Keratinocyte (primary cell): ENCODE measurements around the gene RPN1. TPM values are rescaled to one million over a fixed set of nuclear protein-coding genes. Genes with fewer than 3 reads are reported as not detected.

ENCODE experiments used
- DNase-seq: peaks from one replicate; pipeline ENCODE4 v3.0.0-alpha.2; 2011; ENCODE audit warnings: low read depth, missing footprints, low spot score
- FAIRE-seq: peaks from 2 replicates; lab custom pipeline; 2011; peaks lifted over from hg19 to GRCh38; lab: Jason Lieb, UNC
- H2AFZ ChIP-seq: 2 replicates; pipeline ENCODE4 v1.6.0; 2012; ENCODE audit warnings: low read length, control low read depth, inconsistent platforms; ENCODE audit not compliant: control insufficient read depth
- H3K27ac ChIP-seq: 2 replicates; pipeline ENCODE4 v1.5.1; 2011; ENCODE audit warnings: low read length; ENCODE audit not compliant: control insufficient read depth, insufficient read depth
- H3K27me3 ChIP-seq: 3 replicates; pipeline ENCODE4 v1.6.0; 2011; ENCODE audit warnings: low read length; ENCODE audit not compliant: control insufficient read depth, insufficient read depth; ENCODE audit errors: extremely low read depth
- H3K36me3 ChIP-seq, 2 experiments: 2 replicates in 1 of 2; 3 replicates in 1 of 2; pipeline ENCODE4 v1.5.1; 2011; ENCODE audit warnings: low read length in 2 of 2, mild to moderate bottlenecking in 1 of 2; ENCODE audit not compliant: control insufficient read depth in 2 of 2, insufficient read depth in 2 of 2; ENCODE audit errors: extremely low read depth in 1 of 2
- H3K4me1 ChIP-seq: 3 replicates; pipeline ENCODE4 v1.5.1; 2011; ENCODE audit warnings: low read length; ENCODE audit not compliant: control insufficient read depth, insufficient read depth; ENCODE audit errors: extremely low read depth
- H3K4me2 ChIP-seq: 3 replicates; pipeline ENCODE4 v1.6.0; 2011; ENCODE audit warnings: low read depth, low read length; ENCODE audit not compliant: control insufficient read depth, insufficient read depth; ENCODE audit errors: extremely low read depth
- H3K4me3 ChIP-seq, 3 experiments: fragments of 200-600 bp in 1 of 3; sonication (generic) in 1 of 3; 2 replicates in 2 of 3; 3 replicates in 1 of 3; pipeline ENCODE4 v1.5.1; 2011 to 2016; ENCODE audit warnings: low read length in 3 of 3, mild to moderate bottlenecking in 3 of 3, control low read depth in 2 of 3, inconsistent platforms in 1 of 3, low read depth in 1 of 3, mixed read lengths in 1 of 3, mixed run types in 1 of 3, moderate library complexity in 1 of 3; ENCODE audit not compliant: control insufficient read depth in 2 of 3, insufficient read depth in 2 of 3; ENCODE audit errors: extremely low read depth in 1 of 3
- H3K79me2 ChIP-seq: 2 replicates; pipeline ENCODE4 v1.6.0; 2012; ENCODE audit warnings: low read length; ENCODE audit not compliant: control insufficient read depth, insufficient read depth
- H3K9ac ChIP-seq: 3 replicates; pipeline ENCODE4 v1.6.0; 2011; ENCODE audit warnings: low read length; ENCODE audit not compliant: control insufficient read depth, insufficient read depth; ENCODE audit errors: extremely low read depth
- H3K9me1 ChIP-seq: 3 replicates; pipeline ENCODE4 v1.6.0; 2011; ENCODE audit warnings: low read length; ENCODE audit not compliant: control insufficient read depth, insufficient read depth; ENCODE audit errors: extremely low read depth
- H3K9me3 ChIP-seq: 2 replicates; pipeline ENCODE4 v1.5.1; 2012; ENCODE audit warnings: low read depth, low read length; ENCODE audit not compliant: control insufficient read depth
- H4K20me1 ChIP-seq: 3 replicates; pipeline ENCODE4 v1.6.0; 2011; ENCODE audit warnings: low read length; ENCODE audit not compliant: control insufficient read depth, insufficient read depth; ENCODE audit errors: extremely low read depth
- EZH2 ChIP-seq: IDR thresholded peaks from one replicate; pipeline ENCODE4 v1.6.1; 2012; ENCODE audit warnings: inconsistent platforms, mild to moderate bottlenecking, low read length, moderate library complexity
- dilution Hi-C: fragments of 300-500 bp; cut with MboI; formaldehyde crosslinking; loops from one replicate; pipeline ENCODE4 v1.7.0; 2020; ENCODE audit warnings: low sequenced_read_pairs; ENCODE audit not compliant: extremely low pct_ligation_motif_present
- polyA plus RNA-seq, 5 experiments: library from polyadenylated mRNA; depleted of rRNA in 3 of 5; stranded (reverse) in 3 of 5; stranded (forward) in 1 of 5; unstranded in 1 of 5; fragments of >200 nt; gene quantifications; 1 replicate in 1 of 5; 2 replicates in 3 of 5; 3 replicates in 1 of 5; pipeline versions ENCODE4 v1.2.1 to v1.2.3, GENCODE V29; 2011 to 2012; ENCODE audit warnings: missing spikeins in 2 of 5, low read depth in 1 of 5, low replicate concordance in 1 of 5
- TF ChIP-seq, protein P1 (sequence below), 3 experiments: IDR thresholded peaks in 1 of 3; conservative IDR thresholded peaks in 1 of 3; optimal IDR thresholded peaks in 1 of 3; 2 replicates in 2 of 3; 3 replicates in 1 of 3; pipeline versions ENCODE3 to v1.5.1; 2011; ENCODE audit warnings: low read length in 3 of 3, mild to moderate bottlenecking in 3 of 3, moderate library complexity in 2 of 3, control low read depth in 1 of 3, inconsistent platforms in 1 of 3; ENCODE audit not compliant: insufficient read depth in 2 of 3; ENCODE audit errors: extremely low read depth in 1 of 3

Gene RPN1
- polyA plus RNA-seq, 1 donor (not counting 4 experiments of a cell fraction or from before 2014, with no cell fraction given) = 350 TPM

GRCh38 chr3:128585974-128586373, 64.6 kb downstream of the RPN1 start:
- no peaks in the 10 kb centered on the region for H3K9me1 ChIP-seq
- dilution Hi-C loops = no loop called here
- no peaks in the 10 kb centered on the region for H3K4me1 ChIP-seq
- DNase-seq = no peak
- no peak for TF ChIP-seq EZH2
- TF ChIP-seq, protein P1, sequence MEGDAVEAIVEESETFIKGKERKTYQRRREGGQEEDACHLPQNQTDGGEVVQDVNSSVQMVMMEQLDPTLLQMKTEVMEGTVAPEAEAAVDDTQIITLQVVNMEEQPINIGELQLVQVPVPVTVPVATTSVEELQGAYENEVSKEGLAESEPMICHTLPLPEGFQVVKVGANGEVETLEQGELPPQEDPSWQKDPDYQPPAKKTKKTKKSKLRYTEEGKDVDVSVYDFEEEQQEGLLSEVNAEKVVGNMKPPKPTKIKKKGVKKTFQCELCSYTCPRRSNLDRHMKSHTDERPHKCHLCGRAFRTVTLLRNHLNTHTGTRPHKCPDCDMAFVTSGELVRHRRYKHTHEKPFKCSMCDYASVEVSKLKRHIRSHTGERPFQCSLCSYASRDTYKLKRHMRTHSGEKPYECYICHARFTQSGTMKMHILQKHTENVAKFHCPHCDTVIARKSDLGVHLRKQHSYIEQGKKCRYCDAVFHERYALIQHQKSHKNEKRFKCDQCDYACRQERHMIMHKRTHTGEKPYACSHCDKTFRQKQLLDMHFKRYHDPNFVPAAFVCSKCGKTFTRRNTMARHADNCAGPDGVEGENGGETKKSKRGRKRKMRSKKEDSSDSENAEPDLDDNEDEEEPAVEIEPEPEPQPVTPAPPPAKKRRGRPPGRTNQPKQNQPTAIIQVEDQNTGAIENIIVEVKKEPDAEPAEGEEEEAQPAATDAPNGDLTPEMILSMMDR (optimal IDR thresholded peaks at IDR 0.05 in 1 of 3, IDR thresholded peaks at IDR 0.05 in 1 of 3, conservative IDR thresholded peaks at IDR 0.05 in 1 of 3; ENCODE audit: extremely low read depth in 1 of 3, insufficient read depth in 2 of 3, low read length in 3 of 3) = no peak
- H3K4me3 ChIP-seq = no peak overlapping the region
- H3K27ac ChIP-seq = no peak overlapping the region
- no peak overlapping the region for H3K4me2 ChIP-seq
- no peaks in the 10 kb centered on the region for H3K27me3 ChIP-seq
- H3K9me3 ChIP-seq = no peaks in the 10 kb centered on the region
- no peak overlapping the region for H3K9ac ChIP-seq
- no peaks in the 10 kb centered on the region for H3K79me2 ChIP-seq
- H4K20me1 ChIP-seq = no peaks in the 10 kb centered on the region
- H3K36me3 ChIP-seq = no peaks in the 10 kb centered on the region
- no peak for FAIRE-seq
- H2AFZ ChIP-seq = no peak overlapping the region

DNA sequence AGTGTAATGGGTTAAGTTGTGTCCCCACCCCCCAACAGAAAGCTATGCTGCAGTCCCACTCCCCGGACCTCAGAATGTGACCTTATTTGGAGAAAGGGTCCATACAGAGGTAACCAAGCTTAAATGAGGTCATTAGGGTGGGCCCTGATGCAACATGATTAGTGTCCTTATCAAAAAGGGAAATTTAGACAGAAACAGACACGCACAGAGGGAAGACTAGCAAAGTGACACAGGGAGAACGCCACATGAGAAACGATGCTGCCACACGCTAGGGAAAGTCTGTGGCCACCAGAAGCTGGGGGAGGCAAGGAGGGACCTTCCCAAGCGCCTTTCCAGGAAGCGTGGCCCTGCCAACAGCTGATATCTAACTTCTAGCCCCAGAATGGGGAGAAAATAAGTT, 65.4 kb downstream of the RPN1 start:
- no peak for DNase-seq
- FAIRE-seq = no peak
- Histone ChIP-seq H3K36me3 (no peaks in the 10 kb centered on the region), H4K20me1 (no peaks in the 10 kb centered on the region), H3K27me3 (no peaks in the 10 kb centered on the region), H3K4me3 (no peak overlapping the region), H3K4me1 (no peaks in the 10 kb centered on the region), H3K9ac (no peak overlapping the region), H3K9me3 (no peaks in the 10 kb centered on the region), H3K79me2 (no peaks in the 10 kb centered on the region), H2AFZ (no peak overlapping the region), H3K9me1 (no peaks in the 10 kb centered on the region), H3K4me2 (no peak overlapping the region), H3K27ac (no peak overlapping the region)
- dilution Hi-C loops = no loop called here
- no peak for TF ChIP-seq EZH2
- TF ChIP-seq, protein P1 (optimal IDR thresholded peaks at IDR 0.05 in 1 of 3, IDR thresholded peaks at IDR 0.05 in 1 of 3, conservative IDR thresholded peaks at IDR 0.05 in 1 of 3; ENCODE audit: extremely low read depth in 1 of 3, insufficient read depth in 2 of 3, low read length in 3 of 3) = no peak
